ENCODE data around the gene CYFIP2. TPM values are rescaled to one million over a fixed set of nuclear protein-coding genes. Genes with fewer than 3 reads are reported as not detected.

The CYFIP2 gene
- total and polyA plus RNA-seq, 2 of the 13 experiments (the other 11 are each of a cell fraction or from before 2014, with no cell fraction given), result 22.6 to 30.3 TPM

DNA sequence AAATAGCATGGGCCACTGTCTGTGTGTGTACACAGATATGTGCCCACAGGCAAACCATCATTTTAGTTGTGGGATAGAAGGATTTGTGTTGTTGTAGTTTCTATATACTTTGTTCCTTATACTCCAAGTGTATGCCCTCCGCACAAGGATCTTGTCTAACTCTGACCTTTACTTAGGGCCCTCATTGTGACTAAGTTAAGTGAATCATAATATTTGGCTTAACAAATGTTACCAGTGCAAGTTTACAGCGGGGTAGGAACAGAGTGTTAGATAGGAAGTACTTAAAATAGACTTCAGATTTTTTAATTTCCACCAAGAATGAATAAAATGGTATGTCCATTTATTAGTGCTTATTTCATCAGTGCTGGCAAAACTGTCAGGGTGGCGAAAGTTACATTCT lies 29.5 kb upstream of the CYFIP2 start:
- H3K79me2 ChIP-seq (ENCODE audit: insufficient read depth, low read length), result no peaks in the 10 kb centered on the region
- H3K36me3 ChIP-seq (replicated peaks in 1 of 2; ENCODE audit: control insufficient read depth in 1 of 2, insufficient read depth in 2 of 2, low read length in 2 of 2), result no peaks in the 10 kb centered on the region
- H3K4me3 ChIP-seq (replicated peaks in 1 of 3; ENCODE audit: insufficient read depth in 1 of 3, low read depth in 2 of 3, low read length in 3 of 3), result no peak overlapping the region
- BruUV-seq (replicated peaks), result no TSS peak
- 41% methylated on average over 3 of the region's 3 CpGs for WGBS (ENCODE audit: low lambda C conversion rate)
- H3K27me3 ChIP-seq (ENCODE audit: control insufficient read depth in 1 of 2, insufficient read depth in 2 of 2, low read length in 2 of 2), result peaks cover 2 to 15% of the 10 kb centered on the region in 2 experiments; a peak in 2 of 5 replicates
- ChIA-PET POLR2A (no interaction called here), CTCF (ENCODE audit: low intra/inter-chr PET ratio, low total read pairs) (no interaction called here)
- no peak overlapping the region for H2AFZ ChIP-seq (ENCODE audit: low read length)
- H3K4me2 ChIP-seq (ENCODE audit: low read depth, low read length), result no peak overlapping the region
- ATAC-seq (no peak), FAIRE-seq (no peak), DNase-seq (ENCODE audit: low spot score) (no peak)
- H3K4me1 ChIP-seq (ENCODE audit: insufficient read depth, low read length), result no peaks in the 10 kb centered on the region
- in situ Hi-C loops (cut with HindIII; ENCODE audit: extremely low pct_ligation_motif_present, low pct_unique_long_range_greater_than_20kb) (no loop called here), intact Hi-C loops (cut with micrococcal nuclease; ENCODE audit: unreplicated experiment) (no loop called here)
- H3K27ac ChIP-seq (ENCODE audit: extremely low read length, insufficient read depth, low read length), result no peak overlapping the region
- H3K9me3 ChIP-seq (ENCODE audit: low read length), result no peaks in the 10 kb centered on the region
- H4K20me1 ChIP-seq (ENCODE audit: insufficient read depth, low read length), result no peaks in the 10 kb centered on the region
- no peak overlapping the region for H3K9ac ChIP-seq (ENCODE audit: insufficient read depth, low read depth, low read length)
- TF ChIP-seq, protein P1, sequence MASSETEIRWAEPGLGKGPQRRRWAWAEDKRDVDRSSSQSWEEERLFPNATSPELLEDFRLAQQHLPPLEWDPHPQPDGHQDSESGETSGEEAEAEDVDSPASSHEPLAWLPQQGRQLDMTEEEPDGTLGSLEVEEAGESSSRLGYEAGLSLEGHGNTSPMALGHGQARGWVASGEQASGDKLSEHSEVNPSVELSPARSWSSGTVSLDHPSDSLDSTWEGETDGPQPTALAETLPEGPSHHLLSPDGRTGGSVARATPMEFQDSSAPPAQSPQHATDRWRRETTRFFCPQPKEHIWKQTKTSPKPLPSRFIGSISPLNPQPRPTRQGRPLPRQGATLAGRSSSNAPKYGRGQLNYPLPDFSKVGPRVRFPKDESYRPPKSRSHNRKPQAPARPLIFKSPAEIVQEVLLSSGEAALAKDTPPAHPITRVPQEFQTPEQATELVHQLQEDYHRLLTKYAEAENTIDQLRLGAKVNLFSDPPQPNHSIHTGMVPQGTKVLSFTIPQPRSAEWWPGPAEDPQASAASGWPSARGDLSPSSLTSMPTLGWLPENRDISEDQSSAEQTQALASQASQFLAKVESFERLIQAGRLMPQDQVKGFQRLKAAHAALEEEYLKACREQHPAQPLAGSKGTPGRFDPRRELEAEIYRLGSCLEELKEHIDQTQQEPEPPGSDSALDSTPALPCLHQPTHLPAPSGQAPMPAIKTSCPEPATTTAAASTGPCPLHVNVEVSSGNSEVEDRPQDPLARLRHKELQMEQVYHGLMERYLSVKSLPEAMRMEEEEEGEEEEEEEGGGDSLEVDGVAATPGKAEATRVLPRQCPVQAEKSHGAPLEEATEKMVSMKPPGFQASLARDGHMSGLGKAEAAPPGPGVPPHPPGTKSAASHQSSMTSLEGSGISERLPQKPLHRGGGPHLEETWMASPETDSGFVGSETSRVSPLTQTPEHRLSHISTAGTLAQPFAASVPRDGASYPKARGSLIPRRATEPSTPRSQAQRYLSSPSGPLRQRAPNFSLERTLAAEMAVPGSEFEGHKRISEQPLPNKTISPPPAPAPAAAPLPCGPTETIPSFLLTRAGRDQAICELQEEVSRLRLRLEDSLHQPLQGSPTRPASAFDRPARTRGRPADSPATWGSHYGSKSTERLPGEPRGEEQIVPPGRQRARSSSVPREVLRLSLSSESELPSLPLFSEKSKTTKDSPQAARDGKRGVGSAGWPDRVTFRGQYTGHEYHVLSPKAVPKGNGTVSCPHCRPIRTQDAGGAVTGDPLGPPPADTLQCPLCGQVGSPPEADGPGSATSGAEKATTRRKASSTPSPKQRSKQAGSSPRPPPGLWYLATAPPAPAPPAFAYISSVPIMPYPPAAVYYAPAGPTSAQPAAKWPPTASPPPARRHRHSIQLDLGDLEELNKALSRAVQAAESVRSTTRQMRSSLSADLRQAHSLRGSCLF (CRISPR knock-in tag; IDR thresholded peaks at IDR 0.05; ENCODE audit: borderline replicate concordance), result no peak
- TF ChIP-seq, protein P2, sequence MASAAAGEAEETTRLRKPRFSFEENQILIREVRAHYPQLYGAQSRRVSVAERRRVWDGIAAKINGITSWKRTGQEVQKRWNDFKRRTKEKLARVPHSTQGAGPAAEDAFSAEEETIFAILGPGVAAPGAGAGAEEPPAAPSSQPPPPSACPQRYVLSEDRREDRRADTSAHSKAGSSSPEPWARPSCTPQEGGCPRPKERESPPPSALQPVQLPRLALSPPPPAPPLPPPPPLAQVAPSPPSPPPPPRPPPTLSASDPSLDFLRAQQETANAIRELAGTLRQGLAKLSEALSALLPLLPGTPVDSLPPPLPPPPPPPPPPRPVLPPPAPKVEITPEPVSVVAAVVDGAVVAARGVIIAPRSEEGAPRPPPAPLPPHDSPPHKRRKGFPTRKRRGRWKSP (CRISPR knock-in tag; IDR thresholded peaks at IDR 0.05), result no peak
- TF ChIP-seq, protein P3, sequence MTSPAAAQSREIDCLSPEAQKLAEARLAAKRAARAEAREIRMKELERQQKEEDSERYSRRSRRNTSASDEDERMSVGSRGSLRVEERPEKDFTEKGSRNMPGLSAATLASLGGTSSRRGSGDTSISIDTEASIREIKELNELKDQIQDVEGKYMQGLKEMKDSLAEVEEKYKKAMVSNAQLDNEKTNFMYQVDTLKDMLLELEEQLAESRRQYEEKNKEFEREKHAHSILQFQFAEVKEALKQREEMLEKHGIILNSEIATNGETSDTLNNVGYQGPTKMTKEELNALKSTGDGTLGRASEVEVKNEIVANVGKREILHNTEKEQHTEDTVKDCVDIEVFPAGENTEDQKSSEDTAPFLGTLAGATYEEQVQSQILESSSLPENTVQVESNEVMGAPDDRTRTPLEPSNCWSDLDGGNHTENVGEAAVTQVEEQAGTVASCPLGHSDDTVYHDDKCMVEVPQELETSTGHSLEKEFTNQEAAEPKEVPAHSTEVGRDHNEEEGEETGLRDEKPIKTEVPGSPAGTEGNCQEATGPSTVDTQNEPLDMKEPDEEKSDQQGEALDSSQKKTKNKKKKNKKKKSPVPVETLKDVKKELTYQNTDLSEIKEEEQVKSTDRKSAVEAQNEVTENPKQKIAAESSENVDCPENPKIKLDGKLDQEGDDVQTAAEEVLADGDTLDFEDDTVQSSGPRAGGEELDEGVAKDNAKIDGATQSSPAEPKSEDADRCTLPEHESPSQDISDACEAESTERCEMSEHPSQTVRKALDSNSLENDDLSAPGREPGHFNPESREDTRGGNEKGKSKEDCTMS (CRISPR knock-in tag; conservative IDR thresholded peaks at IDR 0.05), result no peak
- TF ChIP-seq KMT2B (CRISPR knock-in tag; IDR thresholded peaks at IDR 0.05) (no peak), MED1 (CRISPR knock-in tag; IDR thresholded peaks at IDR 0.05) (no peak), ZNF562 (CRISPR knock-in tag; IDR thresholded peaks at IDR 0.05; ENCODE audit: borderline replicate concordance) (no peak), NKX3-1 (CRISPR knock-in tag; IDR thresholded peaks at IDR 0.05) (no peak), KLF12 (CRISPR knock-in tag; IDR thresholded peaks at IDR 0.05; ENCODE audit: borderline replicate concordance) (no peak), MED8 (CRISPR knock-in tag; IDR thresholded peaks at IDR 0.05; ENCODE audit: insufficient replicate concordance) (no peak), FOXK2 (IDR thresholded peaks at IDR 0.05) (no peak), ZNF776 (CRISPR knock-in tag; IDR thresholded peaks at IDR 0.05) (no peak), ZNF674 (CRISPR knock-in tag; IDR thresholded peaks at IDR 0.05; ENCODE audit: low read depth) (no peak), BHLHE40 (IDR thresholded peaks at IDR 0.05; ENCODE audit: low read length) (no peak), FOXA3 (CRISPR knock-in tag; IDR thresholded peaks at IDR 0.05) (no peak), PHF21A (CRISPR knock-in tag; IDR thresholded peaks at IDR 0.05) (no peak)
- TF ChIP-seq, protein P4, sequence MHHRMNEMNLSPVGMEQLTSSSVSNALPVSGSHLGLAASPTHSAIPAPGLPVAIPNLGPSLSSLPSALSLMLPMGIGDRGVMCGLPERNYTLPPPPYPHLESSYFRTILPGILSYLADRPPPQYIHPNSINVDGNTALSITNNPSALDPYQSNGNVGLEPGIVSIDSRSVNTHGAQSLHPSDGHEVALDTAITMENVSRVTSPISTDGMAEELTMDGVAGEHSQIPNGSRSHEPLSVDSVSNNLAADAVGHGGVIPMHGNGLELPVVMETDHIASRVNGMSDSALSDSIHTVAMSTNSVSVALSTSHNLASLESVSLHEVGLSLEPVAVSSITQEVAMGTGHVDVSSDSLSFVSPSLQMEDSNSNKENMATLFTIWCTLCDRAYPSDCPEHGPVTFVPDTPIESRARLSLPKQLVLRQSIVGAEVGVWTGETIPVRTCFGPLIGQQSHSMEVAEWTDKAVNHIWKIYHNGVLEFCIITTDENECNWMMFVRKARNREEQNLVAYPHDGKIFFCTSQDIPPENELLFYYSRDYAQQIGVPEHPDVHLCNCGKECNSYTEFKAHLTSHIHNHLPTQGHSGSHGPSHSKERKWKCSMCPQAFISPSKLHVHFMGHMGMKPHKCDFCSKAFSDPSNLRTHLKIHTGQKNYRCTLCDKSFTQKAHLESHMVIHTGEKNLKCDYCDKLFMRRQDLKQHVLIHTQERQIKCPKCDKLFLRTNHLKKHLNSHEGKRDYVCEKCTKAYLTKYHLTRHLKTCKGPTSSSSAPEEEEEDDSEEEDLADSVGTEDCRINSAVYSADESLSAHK (CRISPR knock-in tag; IDR thresholded peaks at IDR 0.05; ENCODE audit: borderline replicate concordance), result no peak
